ENCODE data around the gene GAB3. TPM values are rescaled to one million over a fixed set of nuclear protein-coding genes. Genes with fewer than 3 reads are reported as not detected.
A peak's percentile ranks its signal among the peaks of the same experiment; 100 is the strongest.

Gene GAB3
- total and polyA plus RNA-seq, 4 experiments from 2014 or later: 3.2 to 15.6 (median 10.2) TPM

- Histone ChIP-seq H3K27ac (ENCODE audit: low read depth, low read length) (peak overlapping the region; percentile 64), H3K4me3 (ENCODE audit: low read length in 2 of 2) (no peak overlapping the region), H3K36me3 (ENCODE audit: insufficient read depth, low read length) (no peaks in the 10 kb centered on the region), H3K27me3 (ENCODE audit: insufficient read depth, low read length) (no peaks in the 10 kb centered on the region), H3K4me1 (ENCODE audit: insufficient read depth, low read length) (peaks cover 95% of the 10 kb centered on the region), H3K9me3 (ENCODE audit: control insufficient read depth in 1 of 2, low read length in 2 of 2) (no peaks in the 10 kb centered on the region)
- Mint-ChIP-seq H3K27ac (peak overlapping the region; percentile 70 to 93 (median 87)), H3K36me3 (peaks cover 0 to 2% of the 10 kb centered on the region in 2 donors), H3K4me1 (peaks cover 62 to 93% (median 71%) of the 10 kb centered on the region in 4 donors), H3K4me3 (peak overlapping the region in 7 of 8 donors; percentile 19 to 71 (median 36)), H3K27me3 (no peaks in the 10 kb centered on the region), H3K9me3 (no peaks in the 10 kb centered on the region)
- intact Hi-C loops (cut with micrococcal nuclease): no loop called here
- CTCF ChIA-PET (ENCODE audit: partially characterized antibody): interaction anchor here (9.3 kb wide), 1 partner anchor 13 kb away, joined by 77 read pairs; the partner anchor contains the start of gene GAB3
- no peak for DNase-seq
- POLR2A ChIA-PET (ENCODE audit: partially characterized antibody): interaction anchor here (2.4 to 2.7 kb wide), 3 partner anchors 13 to 23 kb away, joined by 9 to 12 read pairs (median 9); partner anchors contain the start of gene GAB3
These were observed 15.0 kb downstream of the GAB3 start for GRCh38 chrX:154735695-154736393.

GRCh38 chrX:154734061-154734781 is 16.7 kb downstream of the GAB3 start:
- H3K4me1 Mint-ChIP-seq: peaks cover 63 to 96% (median 76%) of the 10 kb centered on the region in 4 donors
- peak overlapping the region; percentile 87 to 93 (median 90) for H3K27ac Mint-ChIP-seq
- Histone ChIP-seq H3K4me3 (ENCODE audit: low read length in 2 of 2) (peak overlapping the region in 1 of 2 donors; percentile 20), H3K9me3 (ENCODE audit: control insufficient read depth in 1 of 2, low read length in 2 of 2) (no peaks in the 10 kb centered on the region), H3K4me1 (ENCODE audit: insufficient read depth, low read length) (peaks cover 98% of the 10 kb centered on the region), H3K27me3 (ENCODE audit: insufficient read depth, low read length) (no peaks in the 10 kb centered on the region), H3K27ac (ENCODE audit: low read depth, low read length) (peak overlapping the region; percentile 64), H3K36me3 (ENCODE audit: insufficient read depth, low read length) (no peaks in the 10 kb centered on the region)
- intact Hi-C loops (cut with micrococcal nuclease): loop anchor here (1.0 kb wide), 2 partner anchors 14 to 15 kb away; no protein-coding TSS in a partner anchor
- no peaks in the 10 kb centered on the region for H3K27me3 Mint-ChIP-seq
- ChIA-PET CTCF (ENCODE audit: partially characterized antibody) (interaction anchor here (4.9 to 9.3 kb wide), 2 partner anchors 14 to 16 kb away, joined by 29 to 77 read pairs; partner anchors contain the start of gene GAB3), POLR2A (ENCODE audit: partially characterized antibody) (interaction anchor here (0.9 to 6.2 kb wide), 6 partner anchors 8 to 21 kb away, joined by 4 to 49 read pairs (median 10); partner anchors contain the start of gene GAB3)
- H3K9me3 Mint-ChIP-seq: no peaks in the 10 kb centered on the region
- DNase-seq: peak in 3 of 5 donors; percentile 24 to 66 (median 32)
- peak overlapping the region; percentile 50 to 85 (median 68) for H3K4me3 Mint-ChIP-seq
- H3K36me3 Mint-ChIP-seq: peaks cover 0 to 2% of the 10 kb centered on the region in 2 donors

- DNase-seq: no peak
- intact Hi-C loops (cut with micrococcal nuclease): no loop called here
- Mint-ChIP-seq H3K4me3 (peak overlapping the region in 7 of 8 donors; percentile 58 to 85 (median 65)), H3K9me3 (peaks cover 0 to 1% (median 0%) of the 10 kb centered on the region in 8 donors), H3K27ac (peak overlapping the region; percentile 83 to 95 (median 90)), H3K36me3 (peaks cover 0 to 2% of the 10 kb centered on the region in 2 donors), H3K4me1 (peaks cover 62 to 94% (median 78%) of the 10 kb centered on the region in 4 donors), H3K27me3 (no peaks in the 10 kb centered on the region)
- POLR2A ChIA-PET (ENCODE audit: partially characterized antibody): interaction anchor here (2.3 to 6.2 kb wide), 3 partner anchors 8 to 16 kb away, joined by 10 to 49 read pairs (median 40); partner anchors contain the start of gene GAB3
- H3K9me3 ChIP-seq (ENCODE audit: control insufficient read depth in 1 of 2, low read length in 2 of 2): no peaks in the 10 kb centered on the region
- peak overlapping the region; percentile 46 for H3K27ac ChIP-seq (ENCODE audit: low read depth, low read length)
- CTCF ChIA-PET (ENCODE audit: partially characterized antibody): interaction anchor here (4.9 to 9.3 kb wide), 2 partner anchors 15 to 16 kb away, joined by 29 to 77 read pairs; partner anchors contain the start of gene GAB3
- H3K4me3 ChIP-seq (ENCODE audit: low read length in 2 of 2): no peak overlapping the region
- no peaks in the 10 kb centered on the region for H3K27me3 ChIP-seq (ENCODE audit: insufficient read depth, low read length)
- H3K36me3 ChIP-seq (ENCODE audit: insufficient read depth, low read length): no peaks in the 10 kb centered on the region
- H3K4me1 ChIP-seq (ENCODE audit: insufficient read depth, low read length): peaks cover 93% of the 10 kb centered on the region
These were observed 17.8 kb downstream of the GAB3 start for GRCh38 chrX:154733066-154733425.

GRCh38 chrX:154732421-154733065 is 18.3 kb downstream of the GAB3 start:
- ChIA-PET CTCF (ENCODE audit: partially characterized antibody) (interaction anchor here (0.6 to 9.3 kb wide), 4 partner anchors 10 to 109 kb away, joined by 3 to 77 read pairs (median 16); partner anchors contain the start of gene GAB3), POLR2A (ENCODE audit: partially characterized antibody) (interaction anchor here (1.0 to 6.2 kb wide), 4 partner anchors 14 to 30 kb away, joined by 3 to 49 read pairs (median 22); partner anchors contain the start of genes DKC1 and GAB3)
- H3K4me1 ChIP-seq (ENCODE audit: insufficient read depth, low read length): peaks cover 90% of the 10 kb centered on the region
- peak overlapping the region; percentile 46 for H3K27ac ChIP-seq (ENCODE audit: low read depth, low read length)
- Mint-ChIP-seq H3K27me3 (no peaks in the 10 kb centered on the region), H3K27ac (peak overlapping the region; percentile 83 to 95 (median 90)), H3K4me3 (peak overlapping the region in 7 of 8 donors; percentile 58 to 85 (median 65)), H3K36me3 (peaks cover 0 to 2% of the 10 kb centered on the region in 2 donors), H3K4me1 (peaks cover 61 to 90% (median 76%) of the 10 kb centered on the region in 4 donors), H3K9me3 (peaks cover 0 to 1% (median 0%) of the 10 kb centered on the region in 8 donors)
- no peaks in the 10 kb centered on the region for H3K27me3 ChIP-seq (ENCODE audit: insufficient read depth, low read length)
- H3K4me3 ChIP-seq (ENCODE audit: low read length in 2 of 2): no peak overlapping the region
- no peak for DNase-seq
- no peaks in the 10 kb centered on the region for H3K9me3 ChIP-seq (ENCODE audit: control insufficient read depth in 1 of 2, low read length in 2 of 2)
- intact Hi-C loops (cut with micrococcal nuclease): no loop called here
- H3K36me3 ChIP-seq (ENCODE audit: insufficient read depth, low read length): no peaks in the 10 kb centered on the region

- peak in 2 of 5 donors; percentile 29 to 63 for DNase-seq
- Histone ChIP-seq H3K9me3 (ENCODE audit: control insufficient read depth in 1 of 2, low read length in 2 of 2) (no peaks in the 10 kb centered on the region), H3K27me3 (ENCODE audit: insufficient read depth, low read length) (no peaks in the 10 kb centered on the region), H3K4me1 (ENCODE audit: insufficient read depth, low read length) (peaks cover 88% of the 10 kb centered on the region), H3K4me3 (ENCODE audit: low read length in 2 of 2) (no peak overlapping the region), H3K27ac (ENCODE audit: low read depth, low read length) (peak overlapping the region; percentile 46), H3K36me3 (ENCODE audit: insufficient read depth, low read length) (no peaks in the 10 kb centered on the region)
- Mint-ChIP-seq H3K4me3 (peak overlapping the region in 7 of 8 donors; percentile 12 to 85 (median 67)), H3K36me3 (peaks cover 0 to 2% of the 10 kb centered on the region in 2 donors), H3K27ac (peak overlapping the region; percentile 86 to 95 (median 90)), H3K27me3 (no peaks in the 10 kb centered on the region), H3K9me3 (peaks cover 0 to 1% (median 0%) of the 10 kb centered on the region in 8 donors), H3K4me1 (peaks cover 61 to 90% (median 75%) of the 10 kb centered on the region in 4 donors)
- intact Hi-C loops (cut with micrococcal nuclease): no loop called here
- CTCF ChIA-PET (ENCODE audit: partially characterized antibody): interaction anchor here (0.6 to 9.3 kb wide), 4 partner anchors 11 to 109 kb away, joined by 3 to 77 read pairs (median 16); partner anchors contain the start of gene GAB3
- POLR2A ChIA-PET (ENCODE audit: partially characterized antibody): interaction anchor here (1.0 to 6.2 kb wide), 4 partner anchors 14 to 30 kb away, joined by 3 to 49 read pairs (median 22); partner anchors contain the start of genes DKC1 and GAB3
These were observed 19.0 kb downstream of the GAB3 start for GRCh38 chrX:154731881-154732280.

- Mint-ChIP-seq H3K27me3 (no peaks in the 10 kb centered on the region), H3K9me3 (peaks cover 0 to 1% (median 0%) of the 10 kb centered on the region in 8 donors), H3K4me3 (peak overlapping the region in 5 of 8 donors; percentile 0 to 85 (median 13)), H3K4me1 (peaks cover 59 to 90% (median 76%) of the 10 kb centered on the region in 4 donors), H3K36me3 (peaks cover 0 to 2% of the 10 kb centered on the region in 2 donors), H3K27ac (peak overlapping the region; percentile 13 to 95 (median 87))
- peak in 1 of 5 donors; percentile 48 for DNase-seq
- Histone ChIP-seq H3K4me3 (ENCODE audit: low read length in 2 of 2) (no peak overlapping the region), H3K27ac (ENCODE audit: low read depth, low read length) (peak overlapping the region; percentile 46), H3K9me3 (ENCODE audit: control insufficient read depth in 1 of 2, low read length in 2 of 2) (no peaks in the 10 kb centered on the region), H3K36me3 (ENCODE audit: insufficient read depth, low read length) (no peaks in the 10 kb centered on the region), H3K4me1 (ENCODE audit: insufficient read depth, low read length) (peaks cover 88% of the 10 kb centered on the region), H3K27me3 (ENCODE audit: insufficient read depth, low read length) (no peaks in the 10 kb centered on the region)
- ChIA-PET POLR2A (ENCODE audit: partially characterized antibody) (interaction anchor here (1.2 to 6.2 kb wide), 4 partner anchors 13 to 33 kb away, joined by 3 to 49 read pairs (median 22); partner anchors contain the start of gene GAB3), CTCF (ENCODE audit: partially characterized antibody) (interaction anchor here (4.9 to 9.3 kb wide), 2 partner anchors 13 to 17 kb away, joined by 29 to 77 read pairs; partner anchors contain the start of gene GAB3)
- intact Hi-C loops (cut with micrococcal nuclease): no loop called here
These were observed 19.7 kb downstream of the GAB3 start for GRCh38 chrX:154731184-154731583.

Measured in CD4-positive, alpha-beta memory T cell (primary cell).